Neural progenitor cell (in vitro differentiated cells): Measurements from ENCODE around the gene IL1RL2. TPM values are rescaled to one million over a fixed set of nuclear protein-coding genes. Genes with fewer than 3 reads are reported as not detected.

Experiments
- DNase-seq: peaks from one replicate; pipeline ENCODE4 v3.0.0-alpha.2; 2016; ENCODE audit warnings: low spot score
- H2AFZ ChIP-seq: fragments of 200-600 bp; sonication (generic); replicated peaks from 2 replicates; pipeline ENCODE4 v1.6.1; 2016; ENCODE audit warnings: antibody characterized with exemption
- H3F3A ChIP-seq: fragments of 200-600 bp; sonication (generic); 2 replicates; pipeline ENCODE4 v1.6.1; 2016; ENCODE audit warnings: antibody characterized with exemption, low read depth
- H3K27ac ChIP-seq: fragments of 200-600 bp; sonication (generic); 2 replicates; pipeline ENCODE4 v1.5.1; 2016; ENCODE audit warnings: mild to moderate bottlenecking
- H3K27me3 ChIP-seq: fragments of 200-600 bp; sonication (generic); 2 replicates; pipeline ENCODE4 v1.6.1; 2016; ENCODE audit warnings: mild to moderate bottlenecking, moderate library complexity
- H3K36me3 ChIP-seq: fragments of 200-600 bp; sonication (generic); 2 replicates; pipeline ENCODE4 v1.5.1; 2016
- H3K4me1 ChIP-seq: fragments of 200-600 bp; sonication (generic); 2 replicates; pipeline ENCODE4 v1.6.1; 2016; ENCODE audit warnings: mixed run types
- H3K4me2 ChIP-seq: fragments of 200-600 bp; sonication (generic); 2 replicates; pipeline ENCODE4 v1.6.1; 2016
- H3K4me3 ChIP-seq: fragments of 200-600 bp; sonication (generic); 2 replicates; pipeline ENCODE4 v1.5.1; 2016
- H3K79me2 ChIP-seq: fragments of 200-600 bp; sonication (generic); 2 replicates; pipeline ENCODE4 v1.6.1; 2016; ENCODE audit warnings: low read depth
- H3K9ac ChIP-seq: fragments of 200-600 bp; sonication (generic); 2 replicates; pipeline ENCODE4 v1.6.1; 2016
- H3K9me3 ChIP-seq: fragments of 200-600 bp; sonication (generic); 2 replicates; pipeline ENCODE4 v1.5.1; 2016; ENCODE audit warnings: low read depth
- H4K20me1 ChIP-seq: fragments of 200-600 bp; sonication (generic); 2 replicates; pipeline ENCODE4 v1.6.1; 2016; ENCODE audit warnings: low read depth
- H3K27ac Mint-ChIP-seq: 3 replicates; pipeline ENCODE4 v1.8.0; 2021; ENCODE audit warnings: mixed read lengths
- H3K27me3 Mint-ChIP-seq: 2 replicates; pipeline ENCODE4 v1.8.0; 2022; ENCODE audit warnings: low read depth, mild to moderate bottlenecking, inconsistent platforms, moderate library complexity, mixed read lengths; ENCODE audit not compliant: insufficient read depth
- H3K36me3 Mint-ChIP-seq: 3 replicates; pipeline ENCODE4 v1.8.0; 2021; ENCODE audit warnings: mixed read lengths
- H3K4me1 Mint-ChIP-seq: 3 replicates; pipeline ENCODE4 v1.8.0; 2021; ENCODE audit warnings: mixed read lengths
- H3K4me3 Mint-ChIP-seq: 3 replicates; pipeline ENCODE4 v1.8.0; 2021; ENCODE audit warnings: mild to moderate bottlenecking, moderate library complexity, mixed read lengths
- H3K9me3 Mint-ChIP-seq: 3 replicates; pipeline ENCODE4 v1.8.0; 2020; ENCODE audit warnings: mixed read lengths
- EZH2 ChIP-seq: fragments of 200-600 bp; sonication (generic); IDR thresholded peaks from 2 replicates; pipeline ENCODE4 v1.6.1; 2017; ENCODE audit warnings: antibody characterized with exemption, mild to moderate bottlenecking, moderate library complexity
- EZH2phosphoT487 ChIP-seq: fragments of 200-600 bp; sonication (generic); IDR thresholded peaks from 2 replicates; pipeline ENCODE4 v1.6.1; 2017; ENCODE audit warnings: antibody characterized with exemption
- total RNA-seq: library from RNA; depleted of rRNA; stranded (reverse); fragments of >200 nt; gene quantifications from 2 replicates; pipeline ENCODE4 v1.2.3, GENCODE V29; 2015; ENCODE audit warnings: low replicate concordance
- TF ChIP-seq, protein P1 (sequence below): fragments of 200-600 bp; sonication (generic); IDR thresholded peaks from 2 replicates; pipeline ENCODE4 v1.5.1; 2017; ENCODE audit warnings: antibody characterized with exemption, mild to moderate bottlenecking

IL1RL2 gene
- total RNA-seq, 1 donor from 2014 or later, result not detected

DNA sequence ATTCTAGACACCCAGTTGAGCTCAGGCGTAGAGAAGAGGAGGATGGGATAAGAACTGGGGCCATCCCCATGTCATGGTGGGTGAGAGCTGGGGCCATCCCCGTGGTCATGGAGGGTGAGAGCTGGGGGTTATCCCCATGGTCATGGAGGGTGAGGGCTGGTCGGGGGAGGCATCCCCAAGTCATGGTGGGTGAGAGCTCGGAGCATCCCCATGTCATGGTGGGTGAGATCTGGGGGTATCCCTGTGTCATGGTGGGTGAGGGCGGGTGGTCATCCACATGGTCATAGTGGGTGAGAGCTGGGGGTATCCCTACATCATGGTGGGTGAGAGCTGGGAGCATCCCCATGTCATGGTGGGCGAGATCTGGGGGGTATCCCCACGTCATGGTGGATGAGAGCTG is 52.5 kb downstream of the IL1RL2 start:
- no peaks in the 10 kb centered on the region for H3K9me3 ChIP-seq
- H3K4me1 ChIP-seq, result no peaks in the 10 kb centered on the region
- peaks cover 7% of the 10 kb centered on the region for H3K9me3 Mint-ChIP-seq
- no peak for DNase-seq
- H3K27ac Mint-ChIP-seq, result no peak overlapping the region
- H3F3A ChIP-seq, result no peaks in the 10 kb centered on the region
- H4K20me1 ChIP-seq, result no peaks in the 10 kb centered on the region
- TF ChIP-seq EZH2 (no peak), EZH2phosphoT487 (no peak)
- TF ChIP-seq, protein P1, sequence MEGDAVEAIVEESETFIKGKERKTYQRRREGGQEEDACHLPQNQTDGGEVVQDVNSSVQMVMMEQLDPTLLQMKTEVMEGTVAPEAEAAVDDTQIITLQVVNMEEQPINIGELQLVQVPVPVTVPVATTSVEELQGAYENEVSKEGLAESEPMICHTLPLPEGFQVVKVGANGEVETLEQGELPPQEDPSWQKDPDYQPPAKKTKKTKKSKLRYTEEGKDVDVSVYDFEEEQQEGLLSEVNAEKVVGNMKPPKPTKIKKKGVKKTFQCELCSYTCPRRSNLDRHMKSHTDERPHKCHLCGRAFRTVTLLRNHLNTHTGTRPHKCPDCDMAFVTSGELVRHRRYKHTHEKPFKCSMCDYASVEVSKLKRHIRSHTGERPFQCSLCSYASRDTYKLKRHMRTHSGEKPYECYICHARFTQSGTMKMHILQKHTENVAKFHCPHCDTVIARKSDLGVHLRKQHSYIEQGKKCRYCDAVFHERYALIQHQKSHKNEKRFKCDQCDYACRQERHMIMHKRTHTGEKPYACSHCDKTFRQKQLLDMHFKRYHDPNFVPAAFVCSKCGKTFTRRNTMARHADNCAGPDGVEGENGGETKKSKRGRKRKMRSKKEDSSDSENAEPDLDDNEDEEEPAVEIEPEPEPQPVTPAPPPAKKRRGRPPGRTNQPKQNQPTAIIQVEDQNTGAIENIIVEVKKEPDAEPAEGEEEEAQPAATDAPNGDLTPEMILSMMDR, result no peak
- H2AFZ ChIP-seq, result no peak overlapping the region
- H3K4me2 ChIP-seq, result no peak overlapping the region
- no peaks in the 10 kb centered on the region for H3K36me3 Mint-ChIP-seq
- no peaks in the 10 kb centered on the region for H3K36me3 ChIP-seq
- H3K27ac ChIP-seq, result no peak overlapping the region
- H3K9ac ChIP-seq, result no peak overlapping the region
- H3K4me3 ChIP-seq, result no peak overlapping the region
- H3K27me3 ChIP-seq, result no peaks in the 10 kb centered on the region
- no peak overlapping the region for H3K4me3 Mint-ChIP-seq
- peaks cover 7% of the 10 kb centered on the region for H3K4me1 Mint-ChIP-seq
- peaks cover 2% of the 10 kb centered on the region for H3K27me3 Mint-ChIP-seq
- no peaks in the 10 kb centered on the region for H3K79me2 ChIP-seq

DNA sequence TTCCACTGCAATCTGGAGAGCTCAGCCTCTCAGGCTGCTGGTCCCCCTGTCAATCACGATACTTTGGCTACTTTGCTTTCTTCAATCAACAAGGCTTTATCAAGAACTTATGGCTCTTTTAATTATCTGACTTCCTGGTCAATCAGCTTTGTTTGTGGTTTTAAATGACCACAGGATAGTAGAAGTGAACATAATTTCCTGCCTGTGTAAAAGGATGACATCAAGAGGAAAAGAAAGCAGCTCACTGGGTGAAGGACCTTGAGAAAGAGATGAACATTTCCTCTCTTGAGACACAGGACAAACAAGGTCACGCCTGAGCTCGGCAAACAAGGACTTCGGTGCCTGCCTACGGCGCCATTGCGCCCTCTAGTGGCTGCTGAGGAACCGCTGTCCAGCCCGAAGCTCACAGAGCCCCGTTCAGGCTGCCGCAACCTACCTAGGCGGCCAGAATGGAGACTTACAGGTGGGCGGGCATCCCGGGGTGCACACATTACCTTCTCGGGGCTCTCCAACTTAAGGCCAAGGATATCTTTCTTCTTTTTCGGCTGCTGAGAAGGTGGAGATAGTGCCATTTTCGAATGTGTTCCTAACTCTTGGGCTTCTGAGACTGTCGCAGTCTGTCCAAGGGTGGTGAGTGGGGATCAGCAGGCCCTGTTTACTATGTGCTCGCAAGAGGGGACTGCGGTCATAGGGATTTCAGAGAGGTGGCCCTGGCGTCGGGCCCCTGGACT is 54.0 kb downstream of the IL1RL2 start:
- no peaks in the 10 kb centered on the region for H3K36me3 ChIP-seq
- H3K4me2 ChIP-seq, result no peak overlapping the region
- Mint-ChIP-seq H3K27ac (peak overlapping the region; percentile 46), H3K36me3 (no peaks in the 10 kb centered on the region), H3K4me3 (no peak overlapping the region), H3K27me3 (peaks cover 2% of the 10 kb centered on the region), H3K4me1 (peaks cover 7% of the 10 kb centered on the region), H3K9me3 (peaks cover 7% of the 10 kb centered on the region)
- no peak overlapping the region for H3K9ac ChIP-seq
- H3K27ac ChIP-seq, result no peak overlapping the region
- peak; percentile 17 for TF ChIP-seq EZH2
- TF ChIP-seq, protein P1, result peak; percentile 94
- no peak for TF ChIP-seq EZH2phosphoT487
- H4K20me1 ChIP-seq, result no peaks in the 10 kb centered on the region
- H3K27me3 ChIP-seq, result no peaks in the 10 kb centered on the region
- H3K4me3 ChIP-seq, result no peak overlapping the region
- H3K4me1 ChIP-seq, result no peaks in the 10 kb centered on the region
- no peaks in the 10 kb centered on the region for H3K9me3 ChIP-seq
- peak; percentile 91 for DNase-seq
- H2AFZ ChIP-seq, result no peak overlapping the region
- H3K79me2 ChIP-seq, result no peaks in the 10 kb centered on the region
- H3F3A ChIP-seq, result no peaks in the 10 kb centered on the region

DNA sequence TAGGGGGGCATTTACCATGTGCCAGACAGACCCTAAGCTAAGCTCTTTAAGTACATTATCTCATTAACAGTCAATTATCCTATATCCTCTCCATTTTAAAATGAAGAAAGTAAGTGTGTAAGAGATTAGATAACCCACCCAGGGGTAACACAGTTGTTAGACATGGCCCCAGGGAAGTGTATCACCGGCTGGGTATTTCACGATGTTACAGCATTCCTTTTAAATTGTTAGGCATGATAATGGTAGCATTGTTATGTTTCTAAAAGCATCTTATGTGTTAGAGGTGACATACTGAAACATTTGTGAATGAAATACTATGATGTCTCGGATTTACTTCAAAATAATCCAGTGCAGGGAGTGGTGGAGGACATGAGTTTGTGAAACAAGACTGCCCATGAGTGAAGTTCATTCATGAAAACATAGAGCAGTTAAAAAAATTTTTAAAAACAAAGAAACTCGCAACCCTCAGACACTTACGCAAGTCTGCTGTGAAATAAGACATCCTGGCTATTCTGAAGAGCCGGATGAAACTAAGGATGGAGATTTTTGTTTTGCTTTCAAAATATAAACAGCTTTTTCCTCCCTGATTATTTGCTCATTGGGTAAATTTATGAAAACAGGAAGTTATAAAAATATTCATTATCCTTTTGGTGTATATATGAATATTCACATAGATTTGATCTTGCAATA is 54.9 kb downstream of the IL1RL2 start:
- no peaks in the 10 kb centered on the region for H3K36me3 Mint-ChIP-seq
- H3K9me3 ChIP-seq, result no peaks in the 10 kb centered on the region

More for the DNA sequence above, 54.9 kb downstream of the IL1RL2 start:
- Histone ChIP-seq H3K27me3 (no peaks in the 10 kb centered on the region), H3K27ac (no peak overlapping the region), H3K4me1 (no peaks in the 10 kb centered on the region), H3K4me2 (no peak overlapping the region), H3F3A (no peaks in the 10 kb centered on the region), H3K9ac (no peak overlapping the region), H3K4me3 (no peak overlapping the region), H2AFZ (no peak overlapping the region), H3K36me3 (no peaks in the 10 kb centered on the region), H4K20me1 (no peaks in the 10 kb centered on the region), H3K79me2 (no peaks in the 10 kb centered on the region)
- Mint-ChIP-seq H3K27ac (no peak overlapping the region), H3K4me3 (no peak overlapping the region), H3K4me1 (peaks cover 7% of the 10 kb centered on the region), H3K27me3 (peaks cover 2% of the 10 kb centered on the region), H3K9me3 (peaks cover 7% of the 10 kb centered on the region)
- DNase-seq, result no peak
- TF ChIP-seq EZH2, result no peak
- no peak for TF ChIP-seq EZH2phosphoT487
- TF ChIP-seq, protein P1, result no peak
